Activated naive CD8-positive, alpha-beta T cell treated with anti-CD3 and anti-CD28 coated beads, Interleukin-2, amount 50 U/mL, for 16 hours (primary cell): ENCODE measurements around the gene SYNJ1.
A peak's percentile ranks its signal among the peaks of the same experiment; 100 is the strongest.
"Not testable (repeated sequence)": the region's sequence is repeated elsewhere in the genome, so short reads cannot be mapped to it uniquely, and the experiment has no call there.

Experiments used
- DNase-seq: peaks from one replicate; pipeline ENCODE4 v3.0.0-alpha.2; 2020; ENCODE audit warnings: low read depth, low spot score

SYNJ1 gene

GRCh38 chr21:32727687-32728455 lies at the start of gene SYNJ1:
SYNJ1 (minus strand) TSS chr21:32728013; CDS start chr21:32726895, 1,118 bp downstream.
- peak; percentile 80 for DNase-seq

- DNase-seq = no peak
Measured at GRCh38 chr21:32777269-32777668, 49.5 kb upstream of the SYNJ1 start.

GRCh38 chr21:32776743-32777142 lies 48.9 kb upstream of the SYNJ1 start:
- no peak for DNase-seq

GRCh38 chr21:32773048-32773344 lies 45.2 kb upstream of the SYNJ1 start:
- not testable (repeated sequence) for DNase-seq

GRCh38 chr21:32772281-32773047 lies 44.7 kb upstream of the SYNJ1 start:
- peak; percentile 37 for DNase-seq

GRCh38 chr21:32770871-32771523 lies 43.2 kb upstream of the SYNJ1 start:
- no peak for DNase-seq

- DNase-seq = no peak
Measured at GRCh38 chr21:32768530-32768929, 40.7 kb upstream of the SYNJ1 start.

GRCh38 chr21:32765058-32765457 lies 37.2 kb upstream of the SYNJ1 start:
- no peak for DNase-seq

- DNase-seq = no peak
Measured at GRCh38 chr21:32764186-32764585, 36.4 kb upstream of the SYNJ1 start.

- DNase-seq = no peak
Measured at GRCh38 chr21:32757804-32758203, 30.0 kb upstream of the SYNJ1 start.

GRCh38 chr21:32756096-32756495 lies 28.3 kb upstream of the SYNJ1 start:
- DNase-seq = no peak

- no peak for DNase-seq
Measured at GRCh38 chr21:32753818-32754585, 26.2 kb upstream of the SYNJ1 start.

GRCh38 chr21:32750405-32750804 lies 22.6 kb upstream of the SYNJ1 start:
- no peak for DNase-seq

- no peak for DNase-seq
Measured at GRCh38 chr21:32749662-32750061, 21.8 kb upstream of the SYNJ1 start.

GRCh38 chr21:32748529-32748928 lies 20.7 kb upstream of the SYNJ1 start:
- DNase-seq = no peak

- DNase-seq = no peak
Measured at GRCh38 chr21:32747396-32747795, 19.6 kb upstream of the SYNJ1 start.

GRCh38 chr21:32746711-32747110 lies 18.9 kb upstream of the SYNJ1 start:
- DNase-seq = not testable (repeated sequence)

GRCh38 chr21:32742396-32742795 lies 14.6 kb upstream of the SYNJ1 start:
- DNase-seq = no peak

- DNase-seq = no peak
Measured at GRCh38 chr21:32741336-32741735, 13.5 kb upstream of the SYNJ1 start.

GRCh38 chr21:32739946-32740345 lies 12.1 kb upstream of the SYNJ1 start:
- DNase-seq = no peak

GRCh38 chr21:32736083-32736482 lies 8.3 kb upstream of the SYNJ1 start:
- DNase-seq = not testable (repeated sequence)

GRCh38 chr21:32735524-32735923 lies 7.7 kb upstream of the SYNJ1 start:
- DNase-seq = no peak
